ENCODE data around the gene NUDT7.

The NUDT7 gene

GRCh38 chr16:77748421-77749005 is 26.2 kb downstream of the NUDT7 start:
- Histone ChIP-seq H3K9ac (no peak overlapping the region), H3K27me3 (no peaks in the 10 kb centered on the region), H3K4me3 (no peak overlapping the region), H3K36me3 (no peaks in the 10 kb centered on the region), H3K4me1 (no peaks in the 10 kb centered on the region), H3K9me3 (no peaks in the 10 kb centered on the region), H3K4me2 (no peak overlapping the region), H3K27ac (no peak overlapping the region), H4K20me1 (no peaks in the 10 kb centered on the region)
- TF ChIP-seq Cebpa-rat (IDR thresholded peaks at IDR 0.05) = no peak

GRCh38 chr16:77749415-77749814 is 27.1 kb downstream of the NUDT7 start:
- H3K27ac ChIP-seq = no peak overlapping the region
- H3K27me3 ChIP-seq = no peaks in the 10 kb centered on the region
- no peak overlapping the region for H3K9ac ChIP-seq
- H3K4me2 ChIP-seq = no peak overlapping the region
- H4K20me1 ChIP-seq = no peaks in the 10 kb centered on the region
- no peaks in the 10 kb centered on the region for H3K36me3 ChIP-seq
- H3K9me3 ChIP-seq = no peaks in the 10 kb centered on the region
- no peak overlapping the region for H3K4me3 ChIP-seq
- no peaks in the 10 kb centered on the region for H3K4me1 ChIP-seq
- TF ChIP-seq Cebpa-rat (IDR thresholded peaks at IDR 0.05) = no peak

- Histone ChIP-seq H3K4me1 (no peaks in the 10 kb centered on the region), H3K4me2 (no peak overlapping the region)
- no peak for TF ChIP-seq Cebpa-rat (IDR thresholded peaks at IDR 0.05)
Measured at GRCh38 chr16:77758046-77758445, 35.7 kb downstream of the NUDT7 start.

GRCh38 chr16:77758508-77758907 is 36.2 kb downstream of the NUDT7 start:
- H3K4me2 ChIP-seq = no peak overlapping the region
- no peaks in the 10 kb centered on the region for H3K36me3 ChIP-seq
- TF ChIP-seq Cebpa-rat (IDR thresholded peaks at IDR 0.05) = no peak
- no peaks in the 10 kb centered on the region for H3K9me3 ChIP-seq
- no peak overlapping the region for H3K9ac ChIP-seq
- no peak overlapping the region for H3K4me3 ChIP-seq
- no peaks in the 10 kb centered on the region for H4K20me1 ChIP-seq
- no peaks in the 10 kb centered on the region for H3K27me3 ChIP-seq
- no peaks in the 10 kb centered on the region for H3K4me1 ChIP-seq
- H3K27ac ChIP-seq = no peak overlapping the region

More at GRCh38 chr16:77758046-77758445, 35.7 kb downstream of the NUDT7 start:
- H3K9ac ChIP-seq = no peak overlapping the region
- H3K27ac ChIP-seq = no peak overlapping the region
- H3K27me3 ChIP-seq = no peaks in the 10 kb centered on the region
- H3K4me3 ChIP-seq = no peak overlapping the region
- no peaks in the 10 kb centered on the region for H4K20me1 ChIP-seq
- no peaks in the 10 kb centered on the region for H3K9me3 ChIP-seq
- no peaks in the 10 kb centered on the region for H3K36me3 ChIP-seq

GRCh38 chr16:77759201-77759600 is 36.9 kb downstream of the NUDT7 start:
- no peak overlapping the region for H3K9ac ChIP-seq
- no peaks in the 10 kb centered on the region for H4K20me1 ChIP-seq
- H3K36me3 ChIP-seq = no peaks in the 10 kb centered on the region
- H3K4me2 ChIP-seq = no peak overlapping the region
- H3K27ac ChIP-seq = no peak overlapping the region
- TF ChIP-seq Cebpa-rat (IDR thresholded peaks at IDR 0.05) = no peak
- no peak overlapping the region for H3K4me3 ChIP-seq
- H3K9me3 ChIP-seq = no peaks in the 10 kb centered on the region
- H3K4me1 ChIP-seq = no peaks in the 10 kb centered on the region
- H3K27me3 ChIP-seq = no peaks in the 10 kb centered on the region

- H3K27ac ChIP-seq = no peak overlapping the region
- H3K4me2 ChIP-seq = no peak overlapping the region
- no peaks in the 10 kb centered on the region for H3K4me1 ChIP-seq
- H3K9ac ChIP-seq = no peak overlapping the region
- H3K9me3 ChIP-seq = no peaks in the 10 kb centered on the region
- no peaks in the 10 kb centered on the region for H4K20me1 ChIP-seq
- H3K36me3 ChIP-seq = no peaks in the 10 kb centered on the region
- TF ChIP-seq Cebpa-rat (IDR thresholded peaks at IDR 0.05) = no peak
- H3K27me3 ChIP-seq = no peaks in the 10 kb centered on the region
- no peak overlapping the region for H3K4me3 ChIP-seq
Measured at GRCh38 chr16:77759821-77760220, 37.5 kb downstream of the NUDT7 start.

- TF ChIP-seq Cebpa-rat (IDR thresholded peaks at IDR 0.05) = no peak
- H3K4me2 ChIP-seq = no peak overlapping the region
- no peaks in the 10 kb centered on the region for H3K36me3 ChIP-seq
- no peak overlapping the region for H3K27ac ChIP-seq
- no peaks in the 10 kb centered on the region for H3K4me1 ChIP-seq
- no peaks in the 10 kb centered on the region for H4K20me1 ChIP-seq
- no peak overlapping the region for H3K9ac ChIP-seq
- H3K9me3 ChIP-seq = no peaks in the 10 kb centered on the region
- H3K4me3 ChIP-seq = no peak overlapping the region
- no peaks in the 10 kb centered on the region for H3K27me3 ChIP-seq
Measured at GRCh38 chr16:77760800-77761199, 38.5 kb downstream of the NUDT7 start.

GRCh38 chr16:77761204-77761603 is 38.9 kb downstream of the NUDT7 start:
- no peaks in the 10 kb centered on the region for H3K9me3 ChIP-seq
- H3K27ac ChIP-seq = no peak overlapping the region

GRCh38 chr16:77762262-77762661 is 39.9 kb downstream of the NUDT7 start:
- H3K36me3 ChIP-seq = no peaks in the 10 kb centered on the region
- no peak overlapping the region for H3K4me3 ChIP-seq
- H3K4me1 ChIP-seq = no peaks in the 10 kb centered on the region
- H4K20me1 ChIP-seq = no peaks in the 10 kb centered on the region
- no peak overlapping the region for H3K4me2 ChIP-seq
- no peaks in the 10 kb centered on the region for H3K9me3 ChIP-seq
- no peak overlapping the region for H3K27ac ChIP-seq
- TF ChIP-seq Cebpa-rat (IDR thresholded peaks at IDR 0.05) = no peak
- no peak overlapping the region for H3K9ac ChIP-seq
- H3K27me3 ChIP-seq = no peaks in the 10 kb centered on the region

More at GRCh38 chr16:77761204-77761603, 38.9 kb downstream of the NUDT7 start:
- Histone ChIP-seq H3K36me3 (no peaks in the 10 kb centered on the region), H3K4me1 (no peaks in the 10 kb centered on the region), H3K4me3 (no peak overlapping the region), H3K27me3 (no peaks in the 10 kb centered on the region), H3K4me2 (no peak overlapping the region), H3K9ac (no peak overlapping the region), H4K20me1 (no peaks in the 10 kb centered on the region)
- TF ChIP-seq Cebpa-rat (IDR thresholded peaks at IDR 0.05) = no peak

- Histone ChIP-seq H3K4me2 (no peak overlapping the region), H3K36me3 (no peaks in the 10 kb centered on the region), H3K9ac (no peak overlapping the region), H3K27ac (no peak overlapping the region), H3K27me3 (no peaks in the 10 kb centered on the region), H3K4me3 (no peak overlapping the region), H4K20me1 (no peaks in the 10 kb centered on the region), H3K4me1 (no peaks in the 10 kb centered on the region), H3K9me3 (no peaks in the 10 kb centered on the region)
- no peak for TF ChIP-seq Cebpa-rat (IDR thresholded peaks at IDR 0.05)
Measured at GRCh38 chr16:77763994-77764393, 41.7 kb downstream of the NUDT7 start.

GRCh38 chr16:77767211-77767610 is 44.9 kb downstream of the NUDT7 start:
- Histone ChIP-seq H3K27ac (no peak overlapping the region), H3K9me3 (no peaks in the 10 kb centered on the region), H3K4me3 (no peak overlapping the region), H3K4me1 (no peaks in the 10 kb centered on the region), H4K20me1 (no peaks in the 10 kb centered on the region), H3K27me3 (no peaks in the 10 kb centered on the region), H3K9ac (no peak overlapping the region), H3K4me2 (no peak overlapping the region), H3K36me3 (no peaks in the 10 kb centered on the region)
- TF ChIP-seq Cebpa-rat (IDR thresholded peaks at IDR 0.05) = no peak

Data from BLaER1 (cell line).